Right lobe of liver (tissue), 6 donors: ENCODE results near the gene CCDC82. TPM values are rescaled to one million over a fixed set of nuclear protein-coding genes. Genes with fewer than 3 reads are reported as not detected.
"Not testable (repeated sequence)": the region's sequence is repeated elsewhere in the genome, so short reads cannot be mapped to it uniquely, and the experiment has no call there.

Source experiments
- ATAC-seq, 4 donors: fragments of 200-7000 bp; cut with Tn5 transposase; one replicate each; pipeline ENCODE4 v1.9.1; 2020; ENCODE audit warnings: mild to moderate bottlenecking in 4 of 4, moderate library complexity in 4 of 4
- DNase-seq, 3 donors: peaks; one replicate each; pipeline ENCODE4 v3.0.0-alpha.2; 2020
- H3K27ac ChIP-seq, 3 donors: fragments of 200-600 bp; one replicate each; pipeline ENCODE4 v1.8.0; 2022
- H3K27me3 ChIP-seq, 2 donors: fragments of 200-600 bp; one replicate each; pipeline ENCODE4 v1.8.0; 2022
- H3K36me3 ChIP-seq, 4 donors: fragments of 200-600 bp; sonication (generic) in 1 of 4; one replicate each; pipeline versions ENCODE4 v1.5.1 to v1.8.0; 2017 to 2022; ENCODE audit warnings: control low read depth in 1 of 4
- H3K4me1 ChIP-seq, 4 donors: fragments of 200-600 bp; sonication (generic) in 1 of 4; one replicate each; pipeline versions ENCODE4 v1.5.1 to v1.8.0; 2017 to 2022; ENCODE audit warnings: control low read depth in 1 of 4
- H3K4me3 ChIP-seq, 3 donors: fragments of 200-600 bp; one replicate each; pipeline ENCODE4 v1.8.0; 2022
- H3K9me3 ChIP-seq, 4 donors: fragments of 200-600 bp; sonication (generic) in 1 of 4; one replicate each; pipeline versions ENCODE4 v1.5.1 to v1.8.0; 2017 to 2022; ENCODE audit warnings: control low read depth in 1 of 4
- POLR2A ChIP-seq: fragments of 450-650 bp; IDR thresholded peaks from one replicate; pipeline ENCODE4 v1.6.1; 2017; ENCODE audit warnings: antibody characterized with exemption, mild to moderate bottlenecking
- WGBS: methylation state at CpG from one replicate; pipeline ENCODE4 v1.1.6; 2018; ENCODE audit warnings: low coverage, low lambda C conversion rate; ENCODE audit not compliant: insufficient coverage; ENCODE audit errors: missing lambda C conversion rate; 5-methylcytosine and 5-hydroxymethylcytosine counted together
- intact Hi-C, 2 donors: fragments of 100-400 bp; cut with DNase I; formaldehyde crosslinking; loops; one replicate each; pipeline versions ENCODE4 v1.11.2 to v1.14.1; 2022
- total RNA-seq, 6 experiments: library from RNA; depleted of rRNA in 2 of 6; stranded (reverse); fragments of >200 nt in 2 of 6; fragmentation: NEBNext Ultra II Directional in 3 of 6; extraction: Animal tissue kit (Norgen Biotek cat#: 25700) in 3 of 6; gene quantifications; one replicate each; pipeline versions ENCODE4 v1.1.0 to v1.2.4, GENCODE V29; 2016 to 2023
- TF ChIP-seq, protein P1 (sequence below), 4 donors: fragments of 200-600 bp in 3 of 4; fragments of 450-650 bp in 1 of 4; IDR thresholded peaks; one replicate each; pipeline versions ENCODE4 v1.5.1 to v1.8.0; 2016 to 2022; ENCODE audit warnings: antibody characterized with exemption in 4 of 4, mild to moderate bottlenecking in 2 of 4
- donor health status: DM: no; HTN: yes; CAD: no.
- donor health status: DM: no; HTN: no; CAD: no.
- donor health status: DM: no; HTN: no; CAD: no.
- donor health status: DM: no; HTN: yes; CAD: no.
- donor health status: DM: no; HTN: yes; CAD: no.

CCDC82 gene
- total RNA-seq, 6 experiments from 2014 or later, result 8.2 to 12.0 (median 9.6) TPM

DNA sequence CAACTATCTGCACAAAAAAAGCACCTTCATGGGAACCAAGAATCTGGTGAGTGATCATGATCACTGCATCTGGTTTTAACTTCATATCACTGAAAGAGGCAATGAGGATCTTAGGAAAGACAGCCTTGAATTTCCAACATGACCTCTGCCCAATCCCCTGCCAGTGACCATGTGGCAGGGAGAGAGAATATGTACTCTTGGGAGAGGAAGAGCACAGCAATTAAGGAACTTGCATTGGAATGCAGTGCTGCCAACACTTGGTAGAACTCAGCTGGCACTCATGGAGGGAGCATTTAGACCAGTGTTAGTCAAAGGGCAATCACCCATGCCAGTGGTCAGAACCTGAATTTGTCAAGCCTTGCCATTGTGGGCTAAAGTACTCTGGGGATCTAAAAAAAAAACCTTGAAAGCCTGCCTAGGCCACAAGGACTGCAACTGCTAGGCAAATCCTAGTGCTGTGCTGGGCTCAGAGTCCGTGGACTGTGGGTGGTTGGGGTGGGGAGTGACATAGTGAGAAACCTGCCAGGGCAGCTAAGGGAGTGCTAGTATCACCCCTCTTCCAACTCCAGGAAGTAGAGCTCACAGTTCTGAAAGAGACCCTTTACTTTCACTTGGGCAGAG lies 23.2 kb upstream of the CCDC82 start:
- H3K27me3 ChIP-seq, result peaks cover 0 to 8% of the 10 kb centered on the region in 2 donors
- DNase-seq (no peak), ATAC-seq (no peak)
- WGBS, result 50% methylated on average over 1 of the region's 1 CpG
- H3K27ac ChIP-seq, result no peak overlapping the region
- no peaks in the 10 kb centered on the region for H3K4me1 ChIP-seq
- intact Hi-C loops, result no loop called here
- H3K36me3 ChIP-seq, result no peaks in the 10 kb centered on the region
- TF ChIP-seq POLR2A, result no peak
- H3K4me3 ChIP-seq, result no peak overlapping the region
- no peaks in the 10 kb centered on the region for H3K9me3 ChIP-seq

DNA sequence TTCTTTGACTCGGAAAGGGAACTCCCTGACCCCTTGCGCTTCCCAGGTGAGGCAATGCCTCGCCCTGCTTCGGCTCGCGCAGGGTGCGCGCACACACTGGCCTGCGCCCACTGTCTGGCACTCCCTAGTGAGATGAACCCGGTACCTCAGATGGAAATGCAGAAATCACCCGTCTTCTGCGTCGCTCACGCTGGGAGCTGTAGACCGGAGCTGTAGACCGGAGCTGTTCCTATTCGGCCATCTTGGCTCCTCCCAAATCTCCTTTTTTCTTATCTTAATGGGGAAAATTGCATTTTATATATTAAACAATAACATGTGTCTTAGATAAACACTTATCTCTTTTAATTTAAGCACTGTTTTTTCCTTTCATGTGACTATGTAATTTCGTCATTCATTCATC lies 21.7 kb upstream of the CCDC82 start:
- ATAC-seq, intact Hi-C loops, H3K27me3 ChIP-seq, H3K27ac ChIP-seq, H3K4me1 ChIP-seq, H3K36me3 ChIP-seq, DNase-seq, H3K9me3 ChIP-seq: not testable (repeated sequence)
- 79% methylated on average over 18 of the region's 18 CpGs for WGBS
- peak overlapping the region in 1 of 3 donors; percentile 43 for H3K4me3 ChIP-seq

DNA sequence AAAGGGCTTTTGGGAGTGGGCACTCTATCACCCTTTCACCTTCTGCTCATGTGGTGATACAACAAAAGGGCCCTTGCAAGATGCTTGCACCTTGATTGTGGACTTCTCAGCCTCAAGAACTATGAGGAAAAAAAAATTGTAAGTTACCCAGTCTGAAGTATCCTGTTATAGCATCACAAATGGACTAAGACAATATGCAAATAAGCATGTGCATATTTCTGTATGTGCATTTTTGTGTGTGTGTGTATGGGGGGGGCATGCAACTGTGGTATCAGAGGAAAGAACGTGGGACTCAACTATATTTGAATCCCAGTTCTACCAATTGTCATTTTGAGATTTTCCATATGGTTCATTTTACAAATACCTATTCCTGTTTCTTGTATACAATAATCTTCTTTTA lies 11.0 kb upstream of the CCDC82 start:
- intact Hi-C loops, result no loop called here
- ATAC-seq (no peak), DNase-seq (no peak)
- Histone ChIP-seq H3K27ac (no peak overlapping the region), H3K4me3 (no peak overlapping the region), H3K27me3 (no peaks in the 10 kb centered on the region), H3K4me1 (no peaks in the 10 kb centered on the region), H3K36me3 (no peaks in the 10 kb centered on the region), H3K9me3 (no peaks in the 10 kb centered on the region)
- TF ChIP-seq POLR2A, result no peak
- TF ChIP-seq, protein P1, sequence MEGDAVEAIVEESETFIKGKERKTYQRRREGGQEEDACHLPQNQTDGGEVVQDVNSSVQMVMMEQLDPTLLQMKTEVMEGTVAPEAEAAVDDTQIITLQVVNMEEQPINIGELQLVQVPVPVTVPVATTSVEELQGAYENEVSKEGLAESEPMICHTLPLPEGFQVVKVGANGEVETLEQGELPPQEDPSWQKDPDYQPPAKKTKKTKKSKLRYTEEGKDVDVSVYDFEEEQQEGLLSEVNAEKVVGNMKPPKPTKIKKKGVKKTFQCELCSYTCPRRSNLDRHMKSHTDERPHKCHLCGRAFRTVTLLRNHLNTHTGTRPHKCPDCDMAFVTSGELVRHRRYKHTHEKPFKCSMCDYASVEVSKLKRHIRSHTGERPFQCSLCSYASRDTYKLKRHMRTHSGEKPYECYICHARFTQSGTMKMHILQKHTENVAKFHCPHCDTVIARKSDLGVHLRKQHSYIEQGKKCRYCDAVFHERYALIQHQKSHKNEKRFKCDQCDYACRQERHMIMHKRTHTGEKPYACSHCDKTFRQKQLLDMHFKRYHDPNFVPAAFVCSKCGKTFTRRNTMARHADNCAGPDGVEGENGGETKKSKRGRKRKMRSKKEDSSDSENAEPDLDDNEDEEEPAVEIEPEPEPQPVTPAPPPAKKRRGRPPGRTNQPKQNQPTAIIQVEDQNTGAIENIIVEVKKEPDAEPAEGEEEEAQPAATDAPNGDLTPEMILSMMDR (IDR thresholded peaks at IDR 0.05), result no peak
- WGBS, result 79% methylated on average over 1 of the region's 1 CpG

DNA sequence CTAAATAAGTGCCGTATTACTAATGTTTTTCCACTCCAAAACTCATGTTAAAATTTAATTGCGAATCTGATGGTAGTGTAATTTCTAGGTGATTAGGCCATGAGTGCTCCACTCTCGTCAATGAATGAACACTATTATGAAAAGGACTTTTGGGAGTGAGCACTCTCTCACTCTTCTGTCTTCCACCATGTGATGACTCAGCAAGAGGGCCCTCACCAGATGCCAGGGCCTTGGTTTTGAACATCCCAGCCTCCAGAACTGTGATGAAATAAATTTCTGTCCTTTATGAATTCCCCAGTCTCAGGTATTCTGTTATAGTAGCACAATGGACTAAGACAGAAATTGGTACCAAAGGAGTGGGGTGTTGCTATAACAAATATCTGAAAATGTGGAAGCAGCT lies 8.2 kb upstream of the CCDC82 start:
- Histone ChIP-seq H3K27me3 (no peaks in the 10 kb centered on the region), H3K9me3 (no peaks in the 10 kb centered on the region), H3K36me3 (no peaks in the 10 kb centered on the region), H3K4me3 (no peak overlapping the region), H3K27ac (no peak overlapping the region), H3K4me1 (no peaks in the 10 kb centered on the region)
- DNase-seq, result no peak
- ATAC-seq, result no peak
- TF ChIP-seq POLR2A, result no peak
- TF ChIP-seq, protein P1 (IDR thresholded peaks at IDR 0.05), result no peak
- intact Hi-C loops, result no loop called here
- 89% methylated on average over 3 of the region's 3 CpGs for WGBS

DNA sequence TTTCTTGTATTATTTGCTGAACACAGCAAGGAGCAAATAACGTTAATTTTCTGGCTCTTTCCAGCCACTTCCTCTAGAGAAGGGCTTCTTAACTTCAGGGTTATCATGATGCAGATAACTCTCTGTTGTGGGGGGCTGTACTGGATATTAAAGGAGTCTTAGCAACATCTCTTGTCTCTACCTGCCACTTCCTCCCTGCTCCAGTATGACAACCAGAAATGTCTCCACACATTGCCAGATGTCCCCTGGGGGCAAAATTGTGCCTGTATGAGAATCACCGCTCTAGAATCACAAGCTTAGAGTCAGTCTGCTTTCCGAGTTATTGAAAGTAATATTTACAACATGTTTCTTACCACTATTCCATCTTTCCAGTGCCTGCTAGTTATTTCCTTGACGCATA lies 6.9 kb upstream of the CCDC82 start:
- Histone ChIP-seq H3K27me3 (no peaks in the 10 kb centered on the region), H3K4me1 (no peaks in the 10 kb centered on the region), H3K36me3 (no peaks in the 10 kb centered on the region), H3K4me3 (no peak overlapping the region), H3K27ac (no peak overlapping the region), H3K9me3 (no peaks in the 10 kb centered on the region)
- DNase-seq (no peak), ATAC-seq (no peak)
- 66% methylated on average over 4 of the region's 4 CpGs for WGBS
- intact Hi-C loops, result no loop called here
- no peak for TF ChIP-seq POLR2A
- TF ChIP-seq, protein P1 (IDR thresholded peaks at IDR 0.05), result no peak

DNA sequence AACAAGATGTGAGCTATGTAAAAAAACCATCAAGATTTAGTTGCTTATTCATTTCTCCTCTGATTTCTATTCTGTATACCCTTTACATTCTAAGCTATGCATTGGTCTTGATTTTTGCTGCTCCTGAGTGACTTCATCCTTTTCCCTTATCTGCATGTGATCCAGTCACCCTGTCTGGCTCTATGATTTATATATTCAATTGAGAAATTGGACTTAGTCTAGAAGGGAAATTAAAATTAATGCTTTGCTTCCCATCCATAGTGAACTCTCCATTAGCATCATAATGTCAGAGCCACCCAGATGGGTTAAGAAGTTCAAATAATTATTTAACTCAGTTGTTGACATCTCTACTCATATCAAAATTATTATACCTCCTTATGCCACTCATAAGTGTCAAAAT lies 5.1 kb upstream of the CCDC82 start:
- no peak overlapping the region for H3K4me3 ChIP-seq
- H3K27me3 ChIP-seq, result no peaks in the 10 kb centered on the region
- no peaks in the 10 kb centered on the region for H3K9me3 ChIP-seq
- ATAC-seq (no peak), DNase-seq (no peak)
- no peaks in the 10 kb centered on the region for H3K4me1 ChIP-seq
- H3K36me3 ChIP-seq, result no peaks in the 10 kb centered on the region
- intact Hi-C loops, result no loop called here
- no peak overlapping the region for H3K27ac ChIP-seq
- TF ChIP-seq POLR2A, result no peak
- TF ChIP-seq, protein P1 (IDR thresholded peaks at IDR 0.05), result no peak
